SK-N-SH treated with all-trans-retinoic acid at 6 μM for 48 hours (cell line): ENCODE data around the gene ERVK3-1.

Experiments used
- ATAC-seq: fragments of 200-7000 bp; cut with Tn5 transposase; 3 replicates; pipeline ENCODE4 v1.9.1; 2020; ENCODE audit warnings: mild to moderate bottlenecking, moderate library complexity
- ARNTL ChIP-seq: fragments of 450-650 bp; formaldehyde crosslinking; IDR thresholded peaks from 2 replicates; pipeline ENCODE4 v1.5.0; 2020; ENCODE audit warnings: low read depth, mild to moderate bottlenecking, moderate library complexity, borderline replicate concordance
- BACH2 ChIP-seq: fragments of 250-450 bp; sonication (Bioruptor Pico); IDR thresholded peaks from 2 replicates; pipeline ENCODE4 v1.9.0; 2021; ENCODE audit warnings: mild to moderate bottlenecking, borderline replicate concordance
- CSDC2 ChIP-seq: fragments of 250-450 bp; sonication (Bioruptor Pico); IDR thresholded peaks from 2 replicates; pipeline ENCODE4 v1.5.0; 2020; ENCODE audit warnings: mild to moderate bottlenecking, moderate library complexity
- ESRRG ChIP-seq: fragments of 250-450 bp; sonication (Bioruptor Pico); IDR thresholded peaks from 2 replicates; pipeline ENCODE4 v1.6.1; 2021; ENCODE audit warnings: mild to moderate bottlenecking
- GLIS3 ChIP-seq: fragments of 250-450 bp; sonication (Bioruptor Pico); IDR thresholded peaks from 2 replicates; pipeline ENCODE4 v1.5.0; 2020; ENCODE audit warnings: mild to moderate bottlenecking, moderate library complexity
- ISL1 ChIP-seq: fragments of 250-450 bp; sonication (Bioruptor Pico); IDR thresholded peaks from 2 replicates; pipeline ENCODE4 v2.1.2; 2022; ENCODE audit warnings: mild to moderate bottlenecking, moderate library complexity
- OSR1 ChIP-seq: fragments of 250-450 bp; sonication (Bioruptor Pico); IDR thresholded peaks from 2 replicates; pipeline ENCODE4 v1.8.0; 2022; ENCODE audit warnings: moderate library complexity, mild to moderate bottlenecking, inconsistent platforms
- PPARA ChIP-seq: fragments of 250-450 bp; sonication (Bioruptor Pico); IDR thresholded peaks from 2 replicates; pipeline ENCODE4 v1.5.0; 2020; ENCODE audit warnings: mild to moderate bottlenecking, borderline replicate concordance
- RARB ChIP-seq: fragments of 250-450 bp; sonication (Bioruptor Pico); IDR thresholded peaks from 2 replicates; pipeline ENCODE4 v1.8.0; 2021; ENCODE audit warnings: mild to moderate bottlenecking, moderate library complexity
- SNAI2 ChIP-seq: fragments of 250-450 bp; sonication (Bioruptor Pico); IDR thresholded peaks from 2 replicates; pipeline ENCODE4 v1.5.0; 2020; ENCODE audit warnings: mild to moderate bottlenecking, moderate library complexity
- TCF4 ChIP-seq: fragments of 250-450 bp; sonication (Bioruptor Pico); IDR thresholded peaks from 2 replicates; pipeline ENCODE4 v1.8.0; 2021; ENCODE audit warnings: mild to moderate bottlenecking, moderate library complexity, borderline replicate concordance
- TOX ChIP-seq: fragments of 250-450 bp; sonication (Bioruptor Pico); IDR thresholded peaks from 2 replicates; pipeline ENCODE4 v1.8.0; 2021; ENCODE audit warnings: mild to moderate bottlenecking, moderate library complexity, borderline replicate concordance
- ZC3H10 ChIP-seq: fragments of 250-450 bp; sonication (Bioruptor Pico); IDR thresholded peaks from 2 replicates; pipeline ENCODE4 v1.5.1; 2021; ENCODE audit warnings: mild to moderate bottlenecking, moderate library complexity
- ZFP3 ChIP-seq: fragments of 250-450 bp; sonication (Bioruptor Pico); IDR thresholded peaks from 2 replicates; pipeline ENCODE4 v1.5.0; 2020; ENCODE audit warnings: mild to moderate bottlenecking, moderate library complexity
- ZFP30 ChIP-seq: fragments of 450-650 bp; formaldehyde crosslinking; IDR thresholded peaks from 2 replicates; pipeline ENCODE4 v1.5.0; 2022; ENCODE audit warnings: mild to moderate bottlenecking, moderate library complexity
- ZNF565 ChIP-seq: fragments of 450-650 bp; formaldehyde crosslinking; conservative IDR thresholded peaks from 2 replicates; pipeline ENCODE4 v1.5.0; 2020; ENCODE audit warnings: low read depth, mild to moderate bottlenecking, moderate library complexity
- ZNF8 ChIP-seq: fragments of 450-650 bp; formaldehyde crosslinking; IDR thresholded peaks from 2 replicates; pipeline ENCODE4 v1.5.0; 2020; ENCODE audit warnings: mild to moderate bottlenecking, moderate library complexity
- TF ChIP-seq, protein P1 (sequence below): fragments of 250-450 bp; sonication (Bioruptor Pico); IDR thresholded peaks from 2 replicates; pipeline ENCODE4 v1.5.1; 2021; ENCODE audit warnings: mild to moderate bottlenecking, moderate library complexity
- TF ChIP-seq, protein P2 (sequence below): fragments of 250-450 bp; sonication (Bioruptor Pico); IDR thresholded peaks from 2 replicates; pipeline ENCODE4 v1.5.0; 2020; ENCODE audit warnings: mild to moderate bottlenecking, moderate library complexity
- TF ChIP-seq, protein P3 (sequence below): fragments of 250-450 bp; sonication (Bioruptor Pico); IDR thresholded peaks from 2 replicates; pipeline ENCODE4 v1.8.0; 2020; ENCODE audit warnings: mild to moderate bottlenecking, moderate library complexity, borderline replicate concordance
- TF ChIP-seq, protein P4 (sequence below): fragments of 250-450 bp; sonication (Bioruptor Pico); IDR thresholded peaks from 2 replicates; pipeline ENCODE4 v1.8.0; 2021; ENCODE audit warnings: low read depth, mild to moderate bottlenecking, moderate library complexity, borderline replicate concordance

ERVK3-1 gene

DNA sequence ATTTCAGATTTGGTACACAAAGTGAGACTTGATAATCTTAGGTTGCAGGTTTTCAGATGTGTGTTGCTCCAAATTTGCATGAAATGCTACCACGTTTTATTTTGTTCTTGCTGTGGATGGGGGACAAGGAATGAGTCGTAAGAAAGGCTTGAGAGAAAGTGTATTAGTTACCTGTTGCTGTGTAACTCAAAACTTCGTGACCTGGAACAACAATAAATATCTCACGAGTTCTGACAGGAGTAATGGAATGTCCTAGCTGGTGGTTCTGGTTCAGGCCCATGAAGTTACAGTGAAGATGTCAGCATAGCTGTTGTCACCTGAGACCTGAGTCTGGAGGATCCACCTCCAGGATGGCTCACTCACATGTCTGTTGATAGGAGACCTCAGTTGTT lies 25.3 kb upstream of the ERVK3-1 start:
- no peak for ATAC-seq
- TF ChIP-seq PPARA (CRISPR knock-in tag) (no peak), OSR1 (CRISPR knock-in tag) (no peak), ZNF8 (CRISPR knock-in tag) (no peak), RARB (CRISPR knock-in tag) (no peak), SNAI2 (no peak), ISL1 (CRISPR knock-in tag) (no peak)
- TF ChIP-seq, protein P1, sequence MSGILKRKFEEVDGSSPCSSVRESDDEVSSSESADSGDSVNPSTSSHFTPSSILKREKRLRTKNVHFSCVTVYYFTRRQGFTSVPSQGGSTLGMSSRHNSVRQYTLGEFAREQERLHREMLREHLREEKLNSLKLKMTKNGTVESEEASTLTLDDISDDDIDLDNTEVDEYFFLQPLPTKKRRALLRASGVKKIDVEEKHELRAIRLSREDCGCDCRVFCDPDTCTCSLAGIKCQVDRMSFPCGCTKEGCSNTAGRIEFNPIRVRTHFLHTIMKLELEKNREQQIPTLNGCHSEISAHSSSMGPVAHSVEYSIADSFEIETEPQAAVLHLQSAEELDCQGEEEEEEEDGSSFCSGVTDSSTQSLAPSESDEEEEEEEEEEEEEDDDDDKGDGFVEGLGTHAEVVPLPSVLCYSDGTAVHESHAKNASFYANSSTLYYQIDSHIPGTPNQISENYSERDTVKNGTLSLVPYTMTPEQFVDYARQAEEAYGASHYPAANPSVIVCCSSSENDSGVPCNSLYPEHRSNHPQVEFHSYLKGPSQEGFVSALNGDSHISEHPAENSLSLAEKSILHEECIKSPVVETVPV, result no peak

DNA sequence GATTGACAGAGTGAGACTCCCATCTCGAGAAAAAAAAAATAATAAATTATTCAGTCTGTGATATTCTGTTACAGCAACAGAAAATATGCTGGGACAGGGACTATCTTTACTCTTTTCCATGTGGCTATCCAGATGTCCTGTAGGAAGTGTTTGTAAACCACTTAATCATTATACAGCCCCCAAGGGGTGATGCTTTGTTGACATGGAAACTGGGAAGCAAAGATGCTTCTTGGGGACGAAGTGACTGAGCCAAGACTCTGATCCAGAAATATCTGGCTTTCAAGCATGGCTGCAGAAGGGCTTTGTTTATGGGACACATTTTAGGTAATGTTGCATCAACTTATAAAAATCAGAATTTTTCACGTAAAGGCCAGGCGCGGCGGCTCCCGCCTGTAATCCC lies 21.0 kb upstream of the ERVK3-1 start:
- ATAC-seq, result no peak
- no peak for TF ChIP-seq ZFP30 (CRISPR knock-in tag)
- no peak for TF ChIP-seq PPARA (CRISPR knock-in tag)
- no peak for TF ChIP-seq ARNTL
- TF ChIP-seq, protein P1, result no peak
- TF ChIP-seq GLIS3 (CRISPR knock-in tag), result no peak
- TF ChIP-seq ZFP3 (CRISPR knock-in tag), result no peak
- TF ChIP-seq, protein P2, sequence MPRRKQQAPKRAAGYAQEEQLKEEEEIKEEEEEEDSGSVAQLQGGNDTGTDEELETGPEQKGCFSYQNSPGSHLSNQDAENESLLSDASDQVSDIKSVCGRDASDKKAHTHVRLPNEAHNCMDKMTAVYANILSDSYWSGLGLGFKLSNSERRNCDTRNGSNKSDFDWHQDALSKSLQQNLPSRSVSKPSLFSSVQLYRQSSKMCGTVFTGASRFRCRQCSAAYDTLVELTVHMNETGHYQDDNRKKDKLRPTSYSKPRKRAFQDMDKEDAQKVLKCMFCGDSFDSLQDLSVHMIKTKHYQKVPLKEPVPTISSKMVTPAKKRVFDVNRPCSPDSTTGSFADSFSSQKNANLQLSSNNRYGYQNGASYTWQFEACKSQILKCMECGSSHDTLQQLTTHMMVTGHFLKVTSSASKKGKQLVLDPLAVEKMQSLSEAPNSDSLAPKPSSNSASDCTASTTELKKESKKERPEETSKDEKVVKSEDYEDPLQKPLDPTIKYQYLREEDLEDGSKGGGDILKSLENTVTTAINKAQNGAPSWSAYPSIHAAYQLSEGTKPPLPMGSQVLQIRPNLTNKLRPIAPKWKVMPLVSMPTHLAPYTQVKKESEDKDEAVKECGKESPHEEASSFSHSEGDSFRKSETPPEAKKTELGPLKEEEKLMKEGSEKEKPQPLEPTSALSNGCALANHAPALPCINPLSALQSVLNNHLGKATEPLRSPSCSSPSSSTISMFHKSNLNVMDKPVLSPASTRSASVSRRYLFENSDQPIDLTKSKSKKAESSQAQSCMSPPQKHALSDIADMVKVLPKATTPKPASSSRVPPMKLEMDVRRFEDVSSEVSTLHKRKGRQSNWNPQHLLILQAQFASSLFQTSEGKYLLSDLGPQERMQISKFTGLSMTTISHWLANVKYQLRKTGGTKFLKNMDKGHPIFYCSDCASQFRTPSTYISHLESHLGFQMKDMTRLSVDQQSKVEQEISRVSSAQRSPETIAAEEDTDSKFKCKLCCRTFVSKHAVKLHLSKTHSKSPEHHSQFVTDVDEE (CRISPR knock-in tag), result no peak
- TF ChIP-seq, protein P3, sequence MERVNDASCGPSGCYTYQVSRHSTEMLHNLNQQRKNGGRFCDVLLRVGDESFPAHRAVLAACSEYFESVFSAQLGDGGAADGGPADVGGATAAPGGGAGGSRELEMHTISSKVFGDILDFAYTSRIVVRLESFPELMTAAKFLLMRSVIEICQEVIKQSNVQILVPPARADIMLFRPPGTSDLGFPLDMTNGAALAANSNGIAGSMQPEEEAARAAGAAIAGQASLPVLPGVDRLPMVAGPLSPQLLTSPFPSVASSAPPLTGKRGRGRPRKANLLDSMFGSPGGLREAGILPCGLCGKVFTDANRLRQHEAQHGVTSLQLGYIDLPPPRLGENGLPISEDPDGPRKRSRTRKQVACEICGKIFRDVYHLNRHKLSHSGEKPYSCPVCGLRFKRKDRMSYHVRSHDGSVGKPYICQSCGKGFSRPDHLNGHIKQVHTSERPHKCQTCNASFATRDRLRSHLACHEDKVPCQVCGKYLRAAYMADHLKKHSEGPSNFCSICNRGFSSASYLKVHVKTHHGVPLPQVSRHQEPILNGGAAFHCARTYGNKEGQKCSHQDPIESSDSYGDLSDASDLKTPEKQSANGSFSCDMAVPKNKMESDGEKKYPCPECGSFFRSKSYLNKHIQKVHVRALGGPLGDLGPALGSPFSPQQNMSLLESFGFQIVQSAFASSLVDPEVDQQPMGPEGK (CRISPR knock-in tag), result no peak
- no peak for TF ChIP-seq ZNF565
- no peak for TF ChIP-seq ESRRG (CRISPR knock-in tag)
- TF ChIP-seq BACH2 (CRISPR knock-in tag), result no peak
- TF ChIP-seq, protein P4, sequence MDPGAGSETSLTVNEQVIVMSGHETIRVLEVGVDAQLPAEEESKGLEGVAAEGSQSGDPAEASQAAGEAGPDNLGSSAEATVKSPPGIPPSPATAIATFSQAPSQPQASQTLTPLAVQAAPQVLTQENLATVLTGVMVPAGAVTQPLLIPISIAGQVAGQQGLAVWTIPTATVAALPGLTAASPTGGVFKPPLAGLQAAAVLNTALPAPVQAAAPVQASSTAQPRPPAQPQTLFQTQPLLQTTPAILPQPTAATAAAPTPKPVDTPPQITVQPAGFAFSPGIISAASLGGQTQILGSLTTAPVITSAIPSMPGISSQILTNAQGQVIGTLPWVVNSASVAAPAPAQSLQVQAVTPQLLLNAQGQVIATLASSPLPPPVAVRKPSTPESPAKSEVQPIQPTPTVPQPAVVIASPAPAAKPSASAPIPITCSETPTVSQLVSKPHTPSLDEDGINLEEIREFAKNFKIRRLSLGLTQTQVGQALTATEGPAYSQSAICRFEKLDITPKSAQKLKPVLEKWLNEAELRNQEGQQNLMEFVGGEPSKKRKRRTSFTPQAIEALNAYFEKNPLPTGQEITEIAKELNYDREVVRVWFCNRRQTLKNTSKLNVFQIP (CRISPR knock-in tag), result no peak
- no peak for TF ChIP-seq ISL1 (CRISPR knock-in tag)
- TF ChIP-seq CSDC2 (CRISPR knock-in tag), result no peak
- no peak for TF ChIP-seq ZNF8 (CRISPR knock-in tag)
- no peak for TF ChIP-seq RARB (CRISPR knock-in tag)
- no peak for TF ChIP-seq OSR1 (CRISPR knock-in tag)
- TF ChIP-seq SNAI2, result no peak
- TF ChIP-seq ZC3H10 (CRISPR knock-in tag), result no peak
- no peak for TF ChIP-seq TCF4 (CRISPR knock-in tag)
- TF ChIP-seq, all 23 proteins: peak for 0

DNA sequence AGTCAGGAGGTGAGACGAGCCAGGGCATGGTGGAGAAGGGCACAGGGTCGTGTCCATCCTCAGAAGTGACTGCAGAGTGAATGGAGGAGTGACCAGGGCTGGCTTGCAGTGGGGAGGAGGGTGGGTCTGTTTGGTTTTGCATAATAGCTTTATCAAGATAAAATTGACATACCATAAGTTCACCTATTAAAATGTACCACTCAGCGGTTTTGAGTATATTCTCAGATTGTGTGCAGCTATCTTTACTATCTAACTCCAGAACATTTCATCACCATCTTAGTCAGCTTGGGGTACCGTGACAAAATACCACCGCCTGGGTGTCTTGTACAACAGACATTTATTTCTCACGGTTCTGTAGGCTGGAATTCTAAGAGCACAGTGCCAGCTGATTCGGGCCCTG lies 13.2 kb upstream of the ERVK3-1 start:
- no peak for ATAC-seq
- no peak for TF ChIP-seq ZC3H10 (CRISPR knock-in tag)
- no peak for TF ChIP-seq ZFP3 (CRISPR knock-in tag)
- TF ChIP-seq, protein P4 (CRISPR knock-in tag), result no peak
- TF ChIP-seq, protein P1, result no peak
- TF ChIP-seq, protein P2 (CRISPR knock-in tag), result no peak
- TF ChIP-seq GLIS3 (CRISPR knock-in tag), result no peak
- TF ChIP-seq OSR1 (CRISPR knock-in tag), result no peak
- TF ChIP-seq TOX, result no peak
